ENCODE data around the gene IL18.

DNA sequence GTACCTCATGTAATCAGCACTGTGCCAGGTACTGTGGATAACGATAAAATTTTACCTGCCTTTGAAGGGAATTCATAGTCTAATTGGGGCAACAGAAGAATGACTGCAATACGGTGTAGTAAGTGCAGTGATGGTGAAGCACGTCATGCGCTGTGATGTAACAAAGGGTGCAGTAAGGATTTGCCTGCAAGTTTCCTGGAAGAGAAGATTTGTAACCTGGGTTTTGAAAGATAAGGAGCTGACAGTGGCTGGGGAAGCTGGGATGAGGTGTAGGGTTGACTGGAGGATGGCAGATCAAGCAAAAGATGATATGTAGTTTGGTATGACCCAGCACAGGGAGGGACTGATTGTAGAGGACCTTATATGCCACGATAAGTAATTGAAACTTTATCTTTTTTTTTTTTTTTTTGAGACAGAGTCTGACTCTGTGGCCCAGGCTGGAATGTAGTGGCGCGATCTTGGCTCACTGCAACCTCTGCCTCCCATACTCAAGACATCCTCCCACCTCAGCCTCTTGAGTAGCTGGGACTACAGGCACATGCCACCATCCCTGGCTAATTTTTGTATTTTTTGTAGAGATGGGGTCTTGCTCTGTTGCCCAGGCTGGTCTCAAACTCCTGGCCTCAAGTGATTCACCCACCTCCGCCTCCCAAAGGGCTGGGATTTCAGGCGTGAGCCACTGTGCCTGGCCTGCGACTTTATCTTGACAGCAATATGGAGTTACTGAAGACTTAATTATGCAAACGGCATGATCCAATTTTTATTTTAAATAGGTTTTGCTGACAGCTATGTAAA is 66.0 kb downstream of the IL18 start:
- no peak for TF ChIP-seq EZH2 (IDR thresholded peaks at IDR 0.05)
- TF ChIP-seq, protein P1, sequence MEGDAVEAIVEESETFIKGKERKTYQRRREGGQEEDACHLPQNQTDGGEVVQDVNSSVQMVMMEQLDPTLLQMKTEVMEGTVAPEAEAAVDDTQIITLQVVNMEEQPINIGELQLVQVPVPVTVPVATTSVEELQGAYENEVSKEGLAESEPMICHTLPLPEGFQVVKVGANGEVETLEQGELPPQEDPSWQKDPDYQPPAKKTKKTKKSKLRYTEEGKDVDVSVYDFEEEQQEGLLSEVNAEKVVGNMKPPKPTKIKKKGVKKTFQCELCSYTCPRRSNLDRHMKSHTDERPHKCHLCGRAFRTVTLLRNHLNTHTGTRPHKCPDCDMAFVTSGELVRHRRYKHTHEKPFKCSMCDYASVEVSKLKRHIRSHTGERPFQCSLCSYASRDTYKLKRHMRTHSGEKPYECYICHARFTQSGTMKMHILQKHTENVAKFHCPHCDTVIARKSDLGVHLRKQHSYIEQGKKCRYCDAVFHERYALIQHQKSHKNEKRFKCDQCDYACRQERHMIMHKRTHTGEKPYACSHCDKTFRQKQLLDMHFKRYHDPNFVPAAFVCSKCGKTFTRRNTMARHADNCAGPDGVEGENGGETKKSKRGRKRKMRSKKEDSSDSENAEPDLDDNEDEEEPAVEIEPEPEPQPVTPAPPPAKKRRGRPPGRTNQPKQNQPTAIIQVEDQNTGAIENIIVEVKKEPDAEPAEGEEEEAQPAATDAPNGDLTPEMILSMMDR (IDR thresholded peaks at IDR 0.05) = no peak

Data from neural progenitor cell (in vitro differentiated cells).